Activated CD8-positive, alpha-beta memory T cell treated with anti-CD3 and anti-CD28 coated beads, Interleukin-2, amount 50 U/mL, for 4 hours (primary cell): Measurements from ENCODE around the gene OLIG1.

Experiments used
- DNase-seq: peaks from one replicate; pipeline ENCODE4 v3.0.0-alpha.2; 2020

Gene OLIG1

DNA sequence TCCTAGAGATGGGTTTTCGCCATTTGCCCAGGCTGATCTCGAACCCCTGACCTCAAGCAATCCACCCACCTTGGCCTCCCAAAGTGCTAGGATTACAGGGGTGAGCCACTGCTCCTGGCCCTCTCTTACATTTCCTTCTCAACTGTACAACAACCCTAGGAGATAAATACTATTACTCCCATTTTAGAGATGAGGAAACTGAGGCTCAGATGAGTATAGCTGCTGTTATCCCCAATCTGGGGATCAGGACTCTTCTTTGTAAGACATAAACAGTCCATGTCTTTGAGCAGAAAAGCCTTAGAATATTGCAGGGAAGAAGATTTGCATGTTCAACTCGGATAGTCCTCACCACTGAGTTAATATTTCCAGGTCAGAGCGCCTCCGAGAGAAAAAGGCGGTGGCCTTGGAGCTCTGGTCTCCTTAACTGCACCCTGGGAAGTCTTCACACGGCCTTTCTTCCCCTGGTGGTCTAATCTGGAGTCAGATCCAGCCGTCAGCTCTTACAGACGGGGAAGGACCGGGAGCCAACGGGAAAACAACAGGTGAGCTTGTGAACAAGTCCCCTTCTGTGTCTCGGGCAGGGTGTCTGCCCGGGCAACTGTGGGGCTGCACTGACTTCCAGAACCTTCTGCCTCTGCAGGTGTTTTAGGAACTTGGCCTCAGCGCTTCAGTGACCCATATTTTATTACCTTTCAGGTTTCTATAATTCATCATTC lies 5.9 kb upstream of the OLIG1 start:
- DNase-seq, result no peak

DNA sequence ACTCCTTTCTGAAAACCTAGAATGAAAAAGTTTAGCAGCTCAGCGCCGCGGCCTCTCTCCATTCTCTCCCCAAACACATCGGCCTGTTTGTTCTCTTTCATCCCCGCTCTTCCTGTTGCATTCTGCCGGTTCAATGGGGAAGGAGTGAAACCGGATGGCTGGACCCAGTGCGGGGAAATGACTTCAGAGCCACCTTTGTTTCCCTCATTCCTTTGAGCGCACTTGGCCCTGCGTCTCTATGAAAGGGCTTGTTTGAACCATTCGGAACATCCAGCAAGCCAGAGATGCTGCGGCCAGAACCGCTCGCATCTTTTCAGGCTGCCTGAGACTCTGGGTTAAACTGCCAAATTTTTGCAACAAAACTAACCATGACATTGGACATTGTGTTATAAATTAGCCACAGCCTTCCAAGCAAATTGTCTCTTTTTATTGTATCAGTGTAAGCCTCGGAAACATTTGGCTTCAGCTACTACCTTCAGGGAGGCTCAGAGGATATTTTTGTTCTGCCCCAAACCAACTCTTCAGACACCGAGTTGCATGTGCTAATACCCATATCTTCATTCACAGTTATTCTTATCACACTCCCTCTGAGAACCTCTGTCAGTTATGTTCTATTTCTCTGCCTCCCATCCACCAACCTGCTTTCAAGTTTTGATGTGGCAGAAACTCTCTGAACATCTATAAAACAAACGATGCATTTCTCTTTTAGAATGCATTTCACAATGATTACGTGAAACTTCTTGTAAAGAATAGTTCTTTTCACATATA lies 5.1 kb upstream of the OLIG1 start:
- DNase-seq, result no peak

DNA sequence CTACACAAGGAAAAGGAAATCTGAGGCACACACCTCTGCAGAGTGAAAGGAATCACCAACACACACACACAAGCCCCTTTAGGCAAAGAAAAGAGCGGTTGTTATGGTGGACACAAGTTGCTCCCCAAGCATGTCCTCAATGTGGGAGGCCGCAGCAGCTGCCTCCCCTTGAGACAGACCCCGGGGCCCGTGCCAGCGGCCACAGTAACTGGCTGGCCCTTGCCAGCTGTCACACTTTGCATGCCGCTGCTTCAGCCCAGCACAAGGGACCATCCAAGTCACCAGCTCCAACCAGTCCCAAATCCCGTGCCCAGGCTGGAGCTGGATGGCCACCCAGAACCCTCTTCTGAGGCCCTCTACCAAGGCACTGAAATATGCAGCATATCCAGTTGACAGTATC lies 2.9 kb upstream of the OLIG1 start:
- DNase-seq, result no peak

DNA sequence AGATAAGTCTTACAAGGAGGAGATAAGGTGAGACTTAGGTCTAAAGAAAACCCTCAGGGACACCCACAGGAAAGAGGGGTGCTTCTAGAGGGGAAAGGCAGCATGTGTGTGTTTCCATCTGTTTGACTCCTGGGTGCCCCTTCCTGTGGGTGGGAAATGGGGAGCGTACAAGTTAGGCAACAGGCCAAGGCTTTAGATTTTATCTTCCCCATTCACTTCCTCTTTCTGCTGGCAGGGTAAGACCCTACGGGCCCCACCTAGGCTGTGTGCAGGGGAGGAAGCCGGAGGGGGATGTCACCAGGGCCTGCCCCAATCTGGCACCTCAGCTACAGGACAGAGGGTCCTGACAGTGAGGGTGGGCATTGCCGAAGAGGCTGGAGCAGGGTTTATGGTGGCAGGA lies 2.5 kb upstream of the OLIG1 start:
- DNase-seq, result no peak

DNA sequence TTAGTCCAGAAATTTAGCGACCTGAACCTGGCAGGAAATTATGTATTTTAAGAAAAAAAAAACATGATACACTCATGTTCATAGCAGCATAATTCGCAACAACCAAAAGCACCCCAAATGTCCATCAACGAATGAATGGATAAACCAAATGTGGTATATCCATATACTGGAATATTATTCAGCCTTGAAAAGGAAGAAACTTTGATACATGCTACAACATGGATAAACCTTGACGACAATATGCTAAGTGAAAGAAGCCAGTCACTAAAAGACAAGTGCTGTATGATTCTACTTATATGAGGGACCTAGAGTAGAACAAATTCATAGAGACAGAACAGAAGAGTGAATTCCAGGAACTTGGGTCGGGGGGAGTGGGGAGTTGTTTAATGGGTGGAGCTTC lies 698 bp upstream of the OLIG1 start:
- no peak for DNase-seq

DNA sequence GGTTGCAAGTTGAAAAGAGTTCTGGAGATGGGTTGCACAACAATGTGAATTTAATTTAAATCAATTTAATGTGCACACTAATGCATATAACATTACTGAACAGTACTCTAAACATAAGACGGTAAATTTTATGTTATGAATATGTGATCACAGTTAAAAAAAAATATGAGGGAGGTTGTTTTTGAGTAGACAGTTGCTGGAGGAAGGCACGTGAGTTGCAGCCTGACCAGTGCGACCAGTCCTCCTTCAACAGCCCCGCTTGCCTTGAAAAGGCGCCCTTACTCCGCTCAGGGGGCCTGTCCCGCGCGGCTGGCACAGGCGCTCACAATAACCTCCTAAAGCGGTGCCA lies 322 bp upstream of the OLIG1 start:
- DNase-seq, result no peak

DNA sequence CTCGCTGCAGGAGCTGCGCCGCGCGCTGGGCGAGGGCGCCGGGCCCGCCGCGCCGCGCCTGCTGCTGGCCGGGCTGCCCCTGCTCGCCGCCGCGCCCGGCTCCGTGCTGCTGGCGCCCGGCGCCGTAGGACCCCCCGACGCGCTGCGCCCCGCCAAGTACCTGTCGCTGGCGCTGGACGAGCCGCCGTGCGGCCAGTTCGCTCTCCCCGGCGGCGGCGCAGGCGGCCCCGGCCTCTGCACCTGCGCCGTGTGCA lies 730 bp downstream of the OLIG1 start:
- no peak for DNase-seq

DNA sequence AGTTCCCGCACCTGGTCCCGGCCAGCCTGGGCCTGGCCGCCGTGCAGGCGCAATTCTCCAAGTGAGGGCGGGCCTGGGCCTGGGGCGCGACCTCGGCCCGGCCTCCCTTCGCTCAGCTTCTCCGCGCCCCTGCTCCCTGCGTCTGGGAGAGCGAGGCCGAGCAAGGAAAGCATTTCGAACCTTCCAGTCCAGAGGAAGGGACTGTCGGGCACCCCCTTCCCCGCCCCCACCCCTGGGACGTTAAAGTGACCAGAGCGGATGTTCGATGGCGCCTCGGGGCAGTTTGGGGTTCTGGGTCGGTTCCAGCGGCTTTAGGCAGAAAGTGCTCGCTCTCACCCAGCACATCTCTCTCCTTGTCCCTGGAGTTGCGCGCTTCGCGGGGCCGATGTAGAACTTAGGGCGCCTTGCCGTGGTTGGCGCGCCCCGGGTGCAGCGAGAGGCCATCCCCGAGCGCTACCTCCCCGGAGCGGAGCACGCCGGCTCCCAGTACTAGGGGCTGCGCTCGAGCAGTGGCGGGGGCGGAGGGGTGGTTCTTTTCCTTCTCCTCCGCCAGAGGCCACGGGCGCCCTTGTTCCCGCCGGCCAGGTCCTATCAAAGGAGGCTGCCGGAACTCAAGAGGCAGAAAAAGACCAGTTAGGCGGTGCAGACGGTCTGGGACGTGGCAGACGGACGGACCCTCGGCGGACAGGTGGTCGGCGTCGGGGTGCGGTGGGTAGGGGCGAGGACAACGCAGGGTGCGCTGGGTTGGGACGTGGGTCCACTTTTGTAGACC lies 1.2 kb downstream of the OLIG1 start:
- no peak for DNase-seq

DNA sequence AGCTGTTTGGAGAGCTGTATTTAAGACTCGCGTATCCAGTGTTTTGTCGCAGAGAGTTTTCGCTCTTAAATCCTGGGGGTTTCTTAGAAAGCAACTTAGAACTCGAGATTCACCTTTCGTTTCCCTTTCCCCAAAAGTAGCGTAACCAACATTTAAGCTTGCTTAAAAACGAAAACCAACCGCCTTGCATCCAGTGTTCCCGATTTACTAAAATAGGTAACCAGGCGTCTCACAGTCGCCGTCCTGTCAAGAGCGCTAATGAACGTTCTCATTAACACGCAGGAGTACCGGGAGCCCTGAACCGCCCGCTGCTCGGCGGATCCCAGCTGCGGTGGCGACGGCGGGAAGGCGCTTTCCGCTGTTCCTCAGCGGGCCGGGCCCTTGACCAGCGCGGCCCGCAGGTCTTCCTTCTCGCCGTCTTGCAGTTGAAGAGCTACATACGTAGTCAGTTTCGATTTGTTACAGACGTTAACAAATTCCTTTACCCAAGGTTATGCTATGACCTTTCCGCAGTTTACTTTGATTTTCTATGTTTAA lies 1.9 kb downstream of the OLIG1 start:
- DNase-seq, result no peak

DNA sequence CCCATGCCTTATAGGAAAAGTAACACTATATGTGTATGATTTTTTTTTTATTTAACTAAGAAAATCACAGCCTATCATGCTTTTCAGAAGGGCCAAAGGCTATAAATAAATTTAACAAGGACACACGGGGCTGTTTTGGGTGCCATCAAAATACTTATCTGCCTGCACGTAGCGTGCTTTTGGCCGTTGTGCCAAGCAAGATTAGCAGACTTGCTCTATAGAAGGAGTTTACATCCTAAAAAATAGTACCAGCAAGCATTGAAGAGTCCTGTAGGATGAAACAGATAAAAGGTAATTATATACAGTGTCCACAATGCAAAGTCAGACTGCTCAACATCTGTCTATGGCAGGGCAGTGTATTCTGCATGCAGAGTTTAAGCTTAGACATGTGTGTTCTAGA lies 3.7 kb downstream of the OLIG1 start:
- DNase-seq, result no peak

DNA sequence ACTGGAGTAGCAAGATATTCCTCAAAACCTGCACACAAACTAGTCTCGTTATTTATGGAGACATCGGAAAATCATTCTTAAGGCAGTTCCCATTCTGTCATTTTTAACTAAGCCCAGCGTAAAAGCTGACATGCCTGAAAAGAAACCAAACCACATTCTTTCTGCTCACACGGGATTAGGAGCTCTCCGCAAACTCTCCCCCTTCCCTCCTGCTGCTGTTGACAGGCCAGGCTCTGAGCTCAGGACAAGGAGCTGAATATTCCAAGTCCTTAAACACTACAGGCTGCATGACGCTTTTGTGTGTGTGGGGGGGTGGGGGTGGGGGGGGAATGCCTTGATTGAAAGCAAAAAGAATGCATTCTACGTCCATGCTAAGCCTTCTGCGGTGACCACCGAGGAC lies 5.2 kb downstream of the OLIG1 start:
- no peak for DNase-seq

DNA sequence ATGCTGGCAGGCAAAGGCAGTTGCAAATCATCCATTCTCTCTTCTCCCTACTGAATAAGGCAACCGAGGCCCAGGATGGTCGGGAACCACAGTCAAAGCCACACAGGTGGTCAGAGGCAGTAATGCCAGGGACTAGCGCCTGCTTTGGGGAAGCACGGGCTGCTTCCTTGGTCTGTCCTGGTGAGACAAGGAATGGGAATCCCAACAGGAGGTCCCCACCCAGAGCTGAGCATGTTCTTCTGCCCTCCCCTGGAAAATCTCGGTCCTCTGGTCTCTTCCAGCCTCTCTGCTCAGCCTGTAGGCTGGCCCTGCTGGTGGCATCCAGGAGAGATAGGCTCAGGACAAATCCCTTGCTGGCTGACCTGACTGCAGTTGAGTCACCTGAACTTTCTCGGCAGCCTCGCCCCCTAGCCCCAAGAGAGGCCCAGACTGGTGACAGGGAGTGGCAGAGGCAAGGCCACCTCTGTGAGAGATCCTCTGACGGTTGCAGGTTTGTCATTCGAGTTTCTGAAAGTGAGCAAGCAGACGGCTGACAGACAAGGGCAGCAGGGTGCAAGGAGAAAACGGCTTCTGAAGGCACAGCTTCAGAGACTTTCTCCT lies 5.8 kb downstream of the OLIG1 start:
- no peak for DNase-seq

DNA sequence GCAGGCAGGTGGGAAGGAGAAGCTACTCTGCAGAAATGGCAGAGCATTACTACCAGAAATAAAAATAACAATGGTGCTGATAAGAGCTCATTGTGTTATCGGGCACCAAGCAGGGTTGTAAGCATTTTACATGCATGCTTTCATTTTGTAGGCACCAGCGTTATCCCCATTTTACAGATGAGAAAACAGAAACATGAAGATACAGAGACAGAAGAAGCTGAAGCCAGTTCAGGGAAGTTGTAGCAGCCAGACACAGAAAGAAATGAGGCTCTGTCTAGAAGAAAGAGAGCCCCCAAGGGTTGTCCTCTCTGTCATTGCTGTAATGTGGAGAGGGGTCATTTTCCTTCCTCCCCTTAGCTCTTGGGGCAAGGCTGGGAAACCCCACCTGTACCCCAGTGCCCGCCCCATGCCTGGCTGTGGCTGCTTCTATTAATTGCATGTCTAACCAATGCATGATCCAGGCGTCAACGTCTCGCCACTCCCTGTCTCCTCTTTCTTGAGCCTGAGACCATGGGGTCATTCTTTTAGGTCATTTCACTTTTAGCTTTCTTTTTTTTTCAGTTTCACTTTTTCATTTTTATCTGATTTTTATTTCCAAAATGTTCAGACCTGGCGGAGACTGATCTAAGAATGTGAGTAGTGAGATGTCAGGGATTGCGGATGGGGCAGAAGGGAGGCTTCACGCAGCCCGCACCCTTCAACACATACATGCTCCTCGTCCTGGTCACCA lies 6.8 kb downstream of the OLIG1 start:
- no peak for DNase-seq

DNA sequence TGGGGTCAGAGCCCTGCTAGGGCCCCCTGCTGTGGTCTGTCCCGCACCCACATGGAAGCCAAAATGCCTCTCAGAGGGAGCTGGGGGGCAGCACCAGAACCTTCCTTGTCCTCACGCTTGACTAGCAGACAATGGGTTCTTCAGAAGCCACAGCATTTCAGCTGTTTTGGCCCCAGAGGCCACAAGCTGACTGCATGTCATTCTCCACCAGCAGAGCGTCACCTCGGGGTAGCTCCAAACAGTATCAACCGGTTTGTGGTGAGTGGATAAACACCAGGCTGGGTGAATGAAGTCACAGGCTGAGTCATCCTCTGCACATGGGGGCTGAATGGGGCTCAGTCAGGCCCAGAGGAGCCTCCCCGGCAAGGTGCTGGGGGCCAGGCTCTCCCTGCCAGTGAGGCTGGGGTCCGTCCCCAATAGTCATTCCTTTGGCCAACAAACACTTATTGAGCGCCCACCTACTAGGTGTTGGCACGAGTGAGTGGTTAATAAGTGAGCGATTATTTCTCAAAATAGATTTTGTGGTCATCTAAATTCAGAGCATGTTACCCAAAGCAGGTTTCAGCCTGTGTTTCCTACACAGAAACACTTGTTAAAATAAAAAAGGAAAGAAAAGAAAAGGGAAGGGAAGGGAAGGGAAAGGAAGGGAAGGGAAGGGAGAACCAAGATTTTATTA lies 9.1 kb downstream of the OLIG1 start:
- DNase-seq, result peak; percentile 37

DNA sequence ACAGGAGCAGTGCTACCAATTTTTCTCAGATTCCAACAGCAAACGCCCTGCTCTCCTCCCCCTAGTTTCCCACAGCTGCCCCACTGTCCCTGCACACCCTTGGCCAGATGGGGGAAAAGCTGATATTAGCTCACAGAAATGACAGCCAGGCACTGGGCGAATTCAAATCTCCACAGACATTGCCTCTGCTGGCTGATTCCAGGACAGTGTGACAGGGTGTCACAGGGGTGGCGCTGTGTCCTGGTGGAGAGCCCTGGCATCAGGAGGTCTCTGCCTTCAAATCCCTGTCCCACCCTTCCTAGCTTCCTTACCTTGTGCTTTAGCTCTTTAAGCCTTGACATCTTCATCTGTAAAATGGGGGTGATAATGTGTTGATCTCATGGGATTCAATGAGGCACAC lies 10.4 kb downstream of the OLIG1 start:
- no peak for DNase-seq

DNA sequence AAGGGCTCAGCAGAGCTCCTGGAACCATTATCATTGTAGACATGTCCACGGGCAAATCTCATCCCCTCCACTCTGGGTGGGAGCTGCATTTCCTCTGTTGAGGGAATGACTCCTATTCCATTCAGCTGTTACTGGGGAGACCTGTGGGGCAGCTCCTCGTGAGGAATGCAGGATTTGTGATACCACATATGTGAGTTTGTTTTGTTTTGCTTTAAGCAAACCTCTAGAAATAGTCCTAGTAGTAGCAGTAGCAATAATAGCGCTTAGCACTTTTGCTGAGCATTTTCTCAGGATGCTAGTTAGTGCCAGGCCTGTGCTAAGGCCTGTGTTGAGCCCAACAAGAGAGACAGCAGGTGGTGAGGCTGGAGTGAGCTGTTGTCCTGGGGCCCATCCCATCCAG lies 10.8 kb downstream of the OLIG1 start:
- DNase-seq, result no peak

DNA sequence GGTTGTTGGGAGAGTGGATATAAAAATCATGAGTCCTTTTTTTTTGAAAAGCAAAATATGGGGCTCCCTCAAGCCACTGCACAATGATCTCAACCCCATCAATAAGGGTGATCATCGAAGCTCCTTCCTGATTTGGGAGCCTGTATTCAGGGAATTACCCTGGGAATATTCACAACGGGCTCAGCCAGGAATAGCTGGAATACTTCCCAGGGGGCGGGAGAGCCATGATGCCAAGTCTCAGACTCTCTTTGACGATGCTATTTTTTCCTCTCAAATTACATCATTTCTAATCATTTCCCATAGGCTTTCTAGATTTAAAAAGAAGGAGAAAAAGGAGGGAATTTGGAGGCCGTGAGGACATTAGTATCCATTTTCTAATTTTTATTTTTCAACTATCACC lies 18.4 kb downstream of the OLIG1 start:
- no peak for DNase-seq

DNA sequence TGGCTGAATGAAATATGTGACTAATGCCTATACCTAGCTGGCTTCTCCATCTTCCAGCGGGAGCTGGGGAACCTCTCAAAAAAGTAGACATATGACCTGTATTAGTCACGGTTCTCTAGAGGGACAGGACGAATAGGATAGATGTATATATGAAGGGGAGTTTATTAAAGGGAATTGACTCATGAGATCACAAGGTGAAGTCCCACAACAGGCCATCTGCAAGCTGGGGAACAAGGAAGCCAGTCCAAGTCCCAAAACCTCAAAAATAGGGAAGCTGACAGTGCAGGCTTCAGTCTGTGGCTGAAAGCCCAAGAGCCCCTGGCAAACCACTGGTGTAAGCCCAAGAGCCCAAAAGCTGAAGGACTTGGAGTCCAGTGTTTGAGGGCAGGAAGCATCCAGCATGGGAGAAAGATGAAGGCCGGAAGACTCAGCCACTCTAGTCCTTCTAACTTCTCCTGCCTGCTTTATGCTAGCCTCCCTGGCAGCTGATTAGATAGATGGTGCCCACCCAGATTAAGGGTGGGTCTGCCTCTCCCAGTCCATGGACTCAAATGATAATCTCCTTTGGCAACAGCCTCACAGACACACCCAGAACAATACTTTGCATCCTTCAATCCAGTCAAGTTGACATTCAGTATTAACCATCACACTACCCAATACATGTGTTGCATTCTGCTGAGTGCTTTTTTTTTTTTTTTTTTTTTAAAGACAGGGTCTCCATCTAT lies 19.6 kb downstream of the OLIG1 start:
- DNase-seq, result no peak

DNA sequence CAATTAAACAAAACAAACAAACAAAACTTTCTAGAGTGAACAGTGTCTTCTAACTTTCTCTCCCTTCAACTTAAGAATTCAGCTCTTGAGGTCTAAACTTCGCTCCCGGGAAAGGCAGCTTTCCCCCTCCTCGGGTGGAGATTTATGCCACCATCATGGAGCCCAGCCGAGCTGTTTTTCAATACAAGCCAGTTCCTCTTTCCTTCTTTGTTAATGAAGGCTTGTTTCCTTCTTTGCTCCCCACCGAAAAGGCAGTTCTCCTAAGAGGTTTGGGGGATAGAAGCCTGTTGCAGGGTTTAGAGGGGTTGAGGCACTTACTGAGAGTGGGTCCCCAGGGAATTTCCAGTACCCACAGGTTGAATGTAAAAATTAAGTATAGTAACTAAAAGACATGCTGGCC lies 26.5 kb downstream of the OLIG1 start:
- no peak for DNase-seq

DNA sequence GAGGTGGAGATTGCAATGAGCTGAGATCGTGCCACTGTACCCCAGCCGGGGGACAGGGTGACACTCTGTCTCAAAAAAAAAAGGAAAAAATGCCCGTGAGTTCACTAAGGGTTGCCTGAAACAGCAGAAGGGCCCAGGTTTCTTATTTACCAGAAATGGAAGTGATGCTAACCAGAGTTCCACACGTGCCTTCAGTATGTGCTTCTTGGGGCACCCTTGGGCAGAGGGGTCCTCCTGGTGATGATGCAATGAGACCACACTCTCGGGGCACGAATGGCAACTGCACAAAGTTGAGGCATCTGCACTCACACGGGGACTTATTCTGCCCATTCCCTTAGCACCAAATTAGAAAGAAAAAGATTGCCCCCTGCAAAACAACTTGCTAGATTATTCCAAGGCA lies 29.2 kb downstream of the OLIG1 start:
- DNase-seq, result no peak

DNA sequence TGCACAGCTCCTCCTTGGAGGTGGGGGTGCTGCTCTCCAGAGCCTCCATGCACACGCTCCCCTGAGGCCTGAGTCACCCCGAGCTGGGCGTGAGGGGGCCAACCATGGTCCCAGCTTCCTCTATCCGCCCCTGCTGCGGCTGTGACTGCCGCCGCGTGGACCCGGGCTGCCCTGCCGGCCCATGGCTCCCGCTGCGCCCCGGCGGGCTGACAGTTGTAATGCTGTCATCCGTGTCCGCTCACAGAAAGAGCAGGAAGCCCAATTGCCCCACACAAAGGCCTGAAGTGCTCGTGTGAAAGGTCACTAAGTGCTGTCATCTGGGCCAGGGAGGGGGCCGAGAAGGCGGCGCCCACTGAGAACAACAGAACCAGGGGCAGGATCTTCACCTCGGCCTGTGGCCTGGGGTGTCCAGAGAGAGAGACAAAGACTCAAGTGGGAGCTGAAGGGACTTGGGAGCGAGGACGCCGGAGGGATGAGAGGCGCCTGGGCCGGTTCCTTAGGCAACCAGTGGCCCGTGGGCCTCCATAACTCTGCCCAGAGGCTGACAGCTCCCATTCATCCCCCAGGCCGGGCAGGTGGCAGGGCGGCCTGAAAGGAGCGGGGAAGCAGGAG lies 31.5 kb downstream of the OLIG1 start:
- no peak for DNase-seq
